HG02642 (cell line): ENCODE data around the gene PEX26.
"Not testable (repeated sequence)": the region's sequence is repeated elsewhere in the genome, so short reads cannot be mapped to it uniquely, and the experiment has no call there.

Experiments used
- ATAC-seq: cut with Tn5 transposase; IDR thresholded peaks from one replicate; pipeline ENCODE4 v1.9.1; 2021; ENCODE audit warnings: mild to moderate bottlenecking; ENCODE audit not compliant: unreplicated experiment, poor library complexity

PEX26 gene

DNA sequence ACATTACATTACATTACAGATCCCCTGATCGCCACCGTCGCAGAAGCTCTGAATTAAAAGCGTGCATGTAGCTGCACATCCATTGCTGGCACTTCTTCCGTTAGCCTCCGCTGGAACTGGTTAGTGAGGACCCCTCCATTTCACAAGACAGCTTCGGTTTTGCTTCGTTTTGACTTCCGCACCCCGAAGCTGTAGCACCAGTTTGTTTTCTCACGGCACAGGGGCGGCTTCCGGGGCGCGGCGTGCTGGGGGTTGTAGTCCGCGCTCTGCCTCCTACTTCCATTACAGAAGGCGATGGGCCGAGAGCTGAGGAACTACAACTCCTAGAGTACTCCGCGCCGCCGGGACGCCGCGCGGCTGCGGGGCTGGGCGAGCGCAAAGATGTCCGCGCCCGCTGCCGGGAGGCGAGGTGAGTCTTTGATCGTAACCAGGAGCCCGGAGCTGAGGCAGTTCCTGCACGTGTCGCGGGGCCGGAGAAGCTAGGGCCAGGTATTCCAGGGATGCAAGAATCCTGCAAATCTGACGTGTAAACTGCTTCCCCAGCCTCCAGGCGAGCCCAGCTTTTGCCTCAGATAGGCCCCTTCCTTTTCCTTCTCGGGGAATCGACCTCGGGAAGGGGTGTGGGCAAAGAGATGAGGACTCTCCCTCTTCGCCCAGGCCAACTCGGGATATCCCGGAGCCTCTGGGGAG is at the start of gene PEX26:
TSS of gene PEX26 (plus strand) at position 352 of the 690 bp plus-strand sequence. CDS start 387 bp downstream, outside the sequence.
- peak; percentile 92 for ATAC-seq

DNA sequence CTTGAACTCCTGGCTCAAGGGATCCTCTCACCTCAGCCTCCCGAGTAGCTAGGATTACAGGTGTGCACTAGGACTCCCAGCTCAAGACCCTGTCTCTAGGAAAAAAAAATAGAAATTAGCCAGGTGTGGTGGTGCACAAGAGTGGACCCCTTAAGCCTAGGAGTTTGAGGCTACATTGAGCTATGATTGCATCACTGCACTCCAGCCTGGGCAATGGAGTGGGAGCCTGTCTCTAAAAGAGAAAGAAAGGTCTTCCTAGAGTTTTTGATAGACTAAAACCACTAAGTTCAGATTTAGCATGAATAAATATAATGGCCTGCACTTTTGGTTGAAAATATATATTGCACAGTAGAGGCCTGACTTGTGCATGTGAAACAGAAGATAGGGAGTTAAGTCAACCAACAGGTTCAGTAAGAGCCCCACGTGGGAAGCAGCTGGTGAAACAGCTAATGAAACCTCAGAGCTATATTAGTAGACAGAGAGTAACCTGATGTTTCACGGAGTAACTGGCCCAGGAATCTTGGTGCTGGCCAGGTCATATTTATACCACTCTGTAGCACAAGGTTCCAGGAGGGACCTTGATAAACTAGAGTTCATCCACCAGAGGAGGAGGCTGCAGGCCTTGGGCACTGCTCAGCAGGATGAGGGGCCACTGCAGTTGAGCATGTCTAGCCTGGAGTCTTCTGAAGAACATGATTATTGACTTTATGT is 48.8 kb upstream of the PEX26 start:
- ATAC-seq = no peak

DNA sequence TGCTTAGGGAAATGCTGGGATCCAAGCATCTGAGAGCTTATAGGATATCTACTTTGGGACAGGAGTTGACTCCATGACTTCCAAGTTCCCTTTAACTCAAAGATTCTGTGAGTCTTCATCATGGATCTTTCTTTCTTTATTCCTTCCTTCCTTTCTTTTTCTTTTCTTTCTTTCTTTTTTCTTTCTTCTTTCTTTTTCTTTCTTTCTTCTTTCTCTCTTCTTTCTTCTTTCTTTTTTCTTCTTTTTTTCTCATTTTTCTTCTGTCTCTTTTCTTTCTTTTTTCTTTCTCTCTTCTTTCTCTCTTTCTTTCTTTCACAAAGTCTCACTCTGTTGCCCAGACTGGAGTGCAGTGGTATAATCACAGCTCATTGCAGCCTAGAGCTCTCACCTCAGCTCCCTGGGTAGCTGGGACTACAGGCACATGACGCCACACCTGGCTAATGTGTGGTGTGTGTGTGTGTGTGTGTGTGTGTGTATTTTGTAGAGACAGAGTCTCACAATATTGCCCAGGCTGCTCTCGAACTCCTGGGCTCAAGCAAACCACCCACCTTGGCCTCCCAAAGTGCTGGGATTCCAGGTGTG is 48.0 kb upstream of the PEX26 start:
- no peak for ATAC-seq

DNA sequence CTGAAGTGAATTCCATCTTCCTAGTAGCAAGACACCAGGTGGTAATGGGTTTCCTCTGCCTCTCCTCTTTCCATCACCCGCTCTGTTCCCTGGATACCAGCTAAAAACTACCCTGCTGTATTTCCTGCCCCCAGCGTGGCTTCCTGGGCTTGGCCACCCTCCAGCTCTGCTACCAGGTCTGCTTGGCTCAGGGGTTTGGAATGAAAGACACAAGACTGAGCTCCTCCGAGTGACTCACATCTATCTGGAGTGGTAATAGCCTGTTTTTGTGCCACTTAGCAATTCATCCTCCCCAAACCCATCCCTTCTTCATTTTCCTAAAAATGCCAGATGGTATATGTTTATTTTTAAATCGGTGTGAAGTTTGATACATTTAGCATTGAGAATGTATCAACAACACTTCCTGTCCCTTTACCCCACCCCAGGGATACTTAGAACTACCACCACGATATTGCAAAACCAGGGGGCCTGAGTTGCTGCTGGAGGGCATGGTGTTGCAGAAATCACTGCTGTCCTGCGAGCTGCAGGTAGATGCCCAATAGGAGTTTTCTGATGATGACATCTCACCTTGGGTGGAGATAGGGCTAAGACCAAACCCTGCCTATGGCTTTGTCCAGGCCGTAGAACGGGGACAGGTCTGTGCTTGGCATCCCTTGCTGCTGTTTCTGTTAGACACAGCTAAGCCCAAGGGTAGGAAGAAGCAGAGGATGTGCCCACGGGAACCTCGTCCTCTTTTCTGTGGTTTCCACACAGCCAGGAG is 45.9 kb upstream of the PEX26 start:
- ATAC-seq = no peak

DNA sequence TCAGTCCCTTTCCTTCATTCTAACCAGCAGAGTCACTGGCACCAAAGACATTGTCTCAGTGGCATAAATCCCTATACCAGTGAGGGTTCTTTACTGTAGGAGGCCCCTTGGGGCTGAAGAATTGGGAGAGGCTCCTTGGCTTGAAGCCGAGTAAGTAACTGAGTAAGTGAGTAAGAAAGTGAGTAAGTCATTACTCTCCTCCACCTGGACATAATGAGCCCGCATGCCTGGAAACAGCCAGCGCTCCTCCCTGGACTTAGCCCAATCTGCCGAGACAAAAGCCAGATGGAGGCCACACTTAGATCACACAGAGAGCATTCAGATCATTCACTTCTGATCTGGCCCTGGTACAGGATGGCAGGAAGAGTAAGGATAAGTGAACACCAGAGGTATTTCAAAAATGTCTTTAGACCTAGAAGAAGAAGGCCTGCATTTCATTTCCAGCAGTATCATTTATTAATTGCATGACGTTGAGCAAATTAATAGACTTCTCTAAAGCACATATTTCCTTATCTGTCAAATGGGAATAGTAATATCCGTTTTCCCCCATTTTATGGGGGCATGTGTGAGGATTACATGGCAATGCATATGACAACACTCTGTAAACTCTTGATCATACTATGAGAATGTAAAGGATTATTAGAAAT is 45.2 kb upstream of the PEX26 start:
- no peak for ATAC-seq

DNA sequence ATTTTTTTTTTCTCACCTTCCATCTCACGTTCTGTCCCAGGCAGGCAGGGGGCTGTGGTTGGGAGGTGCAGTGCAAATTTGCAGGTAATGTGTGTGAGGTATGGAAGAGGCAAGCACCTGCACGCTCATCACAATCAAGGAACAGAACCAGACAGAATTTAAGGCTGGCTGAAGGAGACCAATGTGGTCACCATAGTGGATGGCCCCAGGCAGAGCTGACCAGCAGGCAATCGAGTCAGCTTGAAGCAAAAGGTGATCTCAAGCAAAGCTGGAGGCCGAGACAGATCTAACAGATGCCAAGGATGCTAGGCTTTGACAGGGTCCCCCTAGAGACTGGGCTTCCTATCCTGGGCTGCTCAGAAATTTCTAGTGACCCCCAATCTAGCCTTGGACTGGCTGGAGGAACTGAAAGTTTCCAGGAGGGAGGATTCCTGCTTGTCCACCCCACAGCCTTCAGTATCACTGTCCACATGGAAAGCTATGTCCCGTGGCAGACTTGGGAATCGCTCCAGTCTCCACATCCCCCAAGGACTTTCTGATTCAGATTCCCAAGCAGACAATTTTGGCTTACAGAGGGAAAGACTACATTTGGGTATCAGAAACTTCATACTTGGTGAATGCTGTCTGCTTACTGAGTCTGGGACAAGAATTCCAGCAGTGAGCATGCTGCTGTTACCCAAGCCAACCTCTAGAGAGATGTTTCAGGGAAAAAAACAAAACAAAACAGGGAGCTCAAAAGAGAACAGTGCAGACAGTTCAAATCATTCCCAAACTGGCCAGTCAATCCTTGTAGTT is 44.4 kb upstream of the PEX26 start:
- ATAC-seq = no peak

DNA sequence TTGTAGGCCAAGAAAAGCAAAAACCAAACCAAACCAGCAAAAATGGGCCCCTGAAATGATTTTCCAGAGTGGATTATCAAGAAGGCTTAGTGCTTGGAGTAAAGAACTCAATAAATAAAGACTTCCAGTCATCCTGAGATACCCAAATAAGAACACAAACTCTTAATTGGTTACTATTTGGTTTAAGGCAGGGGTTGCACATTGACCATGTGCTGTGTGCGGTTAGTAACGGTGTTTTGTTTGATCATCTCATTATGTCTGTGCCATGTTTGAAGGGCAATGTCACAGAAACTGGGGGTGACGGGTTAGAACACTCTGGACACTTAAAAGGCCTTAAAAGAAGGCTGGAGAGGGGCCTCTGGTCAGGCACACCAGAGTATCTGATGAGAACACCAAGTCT is 43.7 kb upstream of the PEX26 start:
- no peak for ATAC-seq

DNA sequence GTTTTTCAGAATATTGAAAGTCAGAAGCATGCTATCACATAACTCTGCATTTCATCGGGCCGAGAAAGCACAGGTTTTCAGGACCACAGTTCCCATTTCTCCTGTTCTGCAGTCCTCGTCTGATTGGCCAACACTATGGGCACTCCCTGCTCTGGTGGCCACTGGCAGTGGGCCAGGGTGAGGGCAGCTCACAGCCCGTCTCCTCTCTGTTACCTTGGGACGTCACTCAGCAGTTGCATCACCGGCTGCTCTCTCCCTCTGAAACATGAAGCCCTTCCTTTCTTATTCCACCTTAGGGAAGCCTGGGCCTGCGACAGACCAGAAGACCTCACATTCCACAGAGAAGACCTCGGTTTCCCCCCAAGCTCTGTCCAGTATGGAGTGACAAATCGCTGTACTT is 42.0 kb upstream of the PEX26 start:
- ATAC-seq = no peak

DNA sequence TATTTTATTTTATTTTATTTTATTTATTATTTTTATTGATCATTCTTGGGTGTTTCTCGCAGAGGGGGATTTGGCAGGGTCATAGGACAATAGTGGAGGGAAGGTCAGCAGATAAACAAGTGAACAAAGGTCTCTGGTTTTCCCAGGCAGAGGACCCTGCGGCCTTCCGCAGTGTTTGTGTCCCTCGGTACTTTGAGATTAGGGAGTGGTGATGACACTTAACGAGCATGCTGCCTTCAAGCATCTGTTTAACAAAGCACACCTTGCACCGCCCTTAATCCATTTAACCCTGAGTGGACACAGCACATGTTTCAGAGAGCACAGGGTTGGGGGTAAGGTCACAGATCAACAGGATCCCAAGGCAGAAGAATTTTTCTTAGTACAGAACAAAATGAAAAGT is 36.9 kb upstream of the PEX26 start:
- not testable (repeated sequence) for ATAC-seq

DNA sequence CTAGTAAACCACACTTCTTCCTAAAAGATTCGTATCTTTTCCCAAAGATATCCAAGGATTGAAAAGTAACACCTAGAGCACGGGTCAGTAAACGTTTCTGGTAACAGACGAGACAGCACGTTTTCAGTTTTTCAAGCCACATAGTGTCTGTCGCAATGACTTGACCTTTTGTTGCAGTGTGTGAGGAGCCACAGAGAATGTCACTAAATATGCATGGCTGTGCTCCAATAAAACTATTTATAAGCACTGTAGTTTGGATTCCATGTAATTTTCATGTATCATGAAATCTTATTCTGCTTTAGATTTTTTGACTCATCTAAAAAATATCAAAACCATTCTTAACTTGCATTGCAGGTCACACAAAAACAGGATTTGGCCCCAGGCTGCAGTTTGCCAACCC is 35.1 kb upstream of the PEX26 start:
- no peak for ATAC-seq

DNA sequence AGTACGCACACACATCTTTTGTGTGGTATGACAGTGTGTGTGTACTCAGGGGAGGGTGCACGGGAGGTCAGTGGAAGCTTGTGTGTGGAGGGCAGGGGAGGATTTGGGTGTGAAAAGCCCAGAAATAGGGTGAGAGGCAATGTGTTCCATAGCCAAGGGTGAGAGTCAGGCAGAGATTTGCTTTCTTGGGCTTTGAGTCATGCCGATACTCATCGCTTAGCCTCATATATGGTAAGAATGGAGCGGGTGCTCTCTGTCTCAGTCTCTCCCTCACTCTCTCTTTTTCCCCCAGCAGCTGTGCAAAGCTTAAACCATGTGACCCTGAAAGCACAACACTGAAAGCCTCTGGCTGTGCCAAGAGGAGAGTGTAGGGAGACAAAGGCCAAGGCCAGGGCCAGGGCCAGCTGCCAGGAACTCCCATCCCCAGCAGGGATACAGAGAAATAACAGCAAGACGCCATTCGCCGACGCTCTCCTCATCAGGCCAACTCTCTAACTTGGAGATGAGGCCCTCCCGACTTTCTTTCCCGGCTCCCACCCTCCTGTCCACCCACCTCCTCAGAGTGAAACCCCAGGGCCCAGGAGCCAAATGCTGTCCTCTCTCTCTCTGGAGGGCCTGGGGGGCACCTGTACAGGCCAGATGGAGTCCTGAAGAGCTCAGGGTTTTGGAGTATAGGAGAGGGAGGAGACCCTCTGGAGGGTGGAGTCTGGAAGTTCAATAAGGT is 33.1 kb upstream of the PEX26 start:
- no peak for ATAC-seq

DNA sequence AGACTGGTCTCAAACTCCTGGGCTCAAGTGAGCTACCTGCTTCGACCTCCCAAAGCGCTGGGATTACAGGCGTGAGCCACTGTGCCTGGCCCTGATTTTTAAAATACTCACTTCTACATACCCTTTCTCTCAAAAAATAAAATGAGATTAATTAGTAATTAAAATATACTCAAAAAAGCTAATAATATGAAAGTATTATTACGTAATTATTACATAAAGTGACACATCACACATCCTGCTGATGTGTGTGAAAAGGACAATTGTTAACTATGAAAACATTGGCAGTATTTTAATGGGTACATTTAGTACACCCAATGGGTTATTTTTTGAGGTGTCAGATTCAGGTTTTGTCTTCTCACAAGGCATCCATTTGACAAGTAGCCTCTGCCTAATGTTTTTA is 32.0 kb upstream of the PEX26 start:
- no peak for ATAC-seq

DNA sequence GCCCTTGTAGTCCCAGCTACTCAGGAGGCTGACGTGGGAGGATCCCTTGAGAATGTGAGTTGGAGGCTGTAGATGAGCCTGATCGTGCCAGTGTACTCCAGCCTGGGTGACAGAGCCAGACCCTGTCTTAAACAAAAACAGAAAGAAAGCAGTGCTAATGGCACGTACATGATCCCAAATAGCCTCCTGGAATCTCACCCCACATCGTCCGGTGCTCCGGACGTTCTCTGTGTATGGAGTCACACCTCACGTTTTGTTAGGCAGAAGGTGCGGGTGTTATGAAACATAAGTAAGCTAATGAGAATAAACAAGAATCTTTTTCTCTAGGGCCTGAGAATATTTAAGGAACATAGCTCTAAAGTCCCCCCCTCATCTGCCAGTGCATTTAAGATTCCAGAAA is 29.7 kb upstream of the PEX26 start:
- no peak for ATAC-seq

DNA sequence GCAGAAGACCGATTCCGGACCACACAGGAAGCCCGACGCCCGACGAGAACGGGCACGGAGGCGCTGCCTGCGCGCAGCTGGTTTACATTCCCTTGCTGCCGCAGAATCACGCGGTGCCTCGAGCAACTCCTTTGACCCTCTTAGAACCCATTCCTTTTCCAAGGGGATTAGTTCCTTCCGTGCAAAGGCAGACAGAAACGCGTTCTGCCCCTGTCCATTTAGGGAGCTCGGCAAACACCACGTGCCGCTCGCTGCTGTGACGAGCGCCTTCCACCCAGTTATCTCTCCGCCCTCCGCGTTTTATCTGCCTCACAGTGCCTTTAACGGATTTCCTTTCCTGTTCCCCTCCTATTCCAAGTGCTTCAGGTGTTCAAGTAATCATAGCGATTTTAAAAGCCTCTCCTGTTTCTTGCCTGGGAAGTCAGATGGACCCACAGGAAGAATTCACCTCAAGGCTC is 29.3 kb upstream of the PEX26 start:
- ATAC-seq = no peak

DNA sequence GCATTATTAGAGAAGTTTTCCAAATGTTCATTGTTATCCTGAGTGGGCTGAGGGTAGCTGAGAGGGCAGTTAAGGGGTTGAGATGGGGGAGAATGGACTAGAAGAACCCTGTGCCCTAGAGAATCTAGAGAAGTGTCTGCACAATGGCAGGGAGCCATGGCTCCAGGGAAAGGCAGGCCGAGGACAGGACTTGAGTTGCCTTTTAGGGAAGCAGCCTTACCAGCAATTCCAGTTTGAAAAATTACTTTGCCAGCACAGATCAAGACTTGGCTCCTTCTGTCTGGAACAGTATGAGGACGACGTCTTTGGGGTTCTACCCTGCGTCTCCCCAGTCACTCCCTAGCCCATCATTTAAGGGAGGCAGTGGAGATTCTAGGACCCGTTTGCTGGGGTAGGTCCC is 27.7 kb upstream of the PEX26 start:
- no peak for ATAC-seq

DNA sequence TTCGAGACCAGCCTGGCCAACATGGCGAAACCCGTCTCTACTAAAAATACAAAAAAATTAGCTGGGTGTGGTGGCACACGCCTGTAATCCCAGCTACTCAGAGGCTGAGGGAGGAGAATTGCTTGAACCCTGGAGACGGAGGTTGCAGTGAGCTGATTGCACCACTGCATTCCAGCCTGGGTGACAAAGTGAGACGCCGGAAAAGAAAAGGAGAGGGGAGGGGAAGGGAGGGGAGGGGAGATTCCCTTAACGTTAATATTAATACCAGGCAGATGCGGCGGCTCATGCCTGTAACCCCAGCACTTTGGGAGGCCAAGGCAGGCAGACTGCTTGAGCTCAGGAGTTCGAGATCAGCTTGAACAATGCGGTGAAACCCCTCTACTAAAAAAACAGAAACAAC is 26.7 kb upstream of the PEX26 start:
- ATAC-seq = not testable (repeated sequence)

DNA sequence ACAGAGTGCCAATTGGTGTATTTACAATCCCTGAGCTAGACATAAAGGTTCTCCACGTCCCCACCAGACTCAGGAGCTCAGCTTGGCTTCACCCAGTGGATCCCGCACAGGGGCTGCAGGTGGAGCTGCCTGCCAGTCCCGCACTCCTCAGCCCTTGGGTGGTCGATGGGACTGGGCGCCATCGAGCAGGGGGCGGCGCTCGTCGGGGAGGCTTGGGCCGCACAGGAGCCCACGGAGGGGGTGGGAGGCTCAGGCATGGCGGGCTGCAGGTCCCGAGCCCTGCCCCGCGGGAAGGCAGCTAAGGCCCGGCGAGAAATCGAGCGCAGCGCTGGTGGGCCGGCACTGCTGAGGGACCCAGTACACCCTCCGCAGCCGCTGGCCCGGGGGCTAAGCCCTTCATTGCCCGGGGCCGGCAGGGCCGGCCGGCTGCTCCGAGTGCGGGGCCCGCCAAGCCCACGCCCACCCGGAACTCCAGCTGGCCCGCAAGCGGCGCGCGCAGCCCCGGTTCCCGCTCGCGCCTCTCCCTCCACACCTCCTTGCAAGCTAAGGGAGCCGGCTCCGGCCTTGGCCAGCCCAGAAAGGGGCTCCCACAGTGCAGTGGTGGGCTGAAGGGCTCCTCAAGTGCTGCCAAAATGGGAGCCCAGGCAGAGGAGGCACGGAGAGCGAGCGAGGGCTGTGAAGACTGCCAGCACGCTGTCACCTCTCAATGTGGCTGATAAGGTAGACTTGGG is 24.4 kb upstream of the PEX26 start:
- ATAC-seq = not testable (repeated sequence)

DNA sequence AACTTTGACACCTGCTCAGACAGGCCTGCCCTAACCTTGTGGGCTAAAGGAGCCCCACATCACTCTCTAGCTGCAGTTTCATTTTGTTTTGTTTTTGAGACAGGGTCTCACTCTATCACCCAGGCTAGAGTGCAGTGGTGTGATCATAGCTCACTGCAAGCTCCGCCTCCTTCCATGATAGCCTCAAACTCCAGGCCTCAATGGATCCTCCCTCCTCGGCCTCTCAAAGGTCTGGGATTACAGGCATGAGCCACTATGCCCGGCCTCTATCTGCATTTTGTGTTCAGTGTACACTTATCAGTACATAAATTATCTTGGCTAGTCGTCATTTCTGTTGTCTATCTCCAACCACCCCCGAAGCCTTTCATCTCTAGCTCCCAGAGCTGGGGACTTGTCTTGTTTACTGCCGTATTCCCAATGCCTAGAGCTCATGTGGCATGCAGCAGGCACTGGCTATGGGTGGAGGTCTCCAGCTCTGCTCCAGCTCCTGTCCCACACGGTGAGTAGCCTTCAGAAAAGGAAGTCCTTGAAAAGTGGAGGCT is 22.1 kb upstream of the PEX26 start:
- no peak for ATAC-seq
